HuH-7.5 (cell line): ENCODE results near the gene MORF4L1.
"Not testable (repeated sequence)": the region's sequence is repeated elsewhere in the genome, so short reads cannot be mapped to it uniquely, and the experiment has no call there.

ENCODE experiments used
- DNase-seq: peaks from one replicate; pipeline ENCODE4 v3.0.0; 2011; ENCODE audit warnings: low spot score

MORF4L1 gene

DNA sequence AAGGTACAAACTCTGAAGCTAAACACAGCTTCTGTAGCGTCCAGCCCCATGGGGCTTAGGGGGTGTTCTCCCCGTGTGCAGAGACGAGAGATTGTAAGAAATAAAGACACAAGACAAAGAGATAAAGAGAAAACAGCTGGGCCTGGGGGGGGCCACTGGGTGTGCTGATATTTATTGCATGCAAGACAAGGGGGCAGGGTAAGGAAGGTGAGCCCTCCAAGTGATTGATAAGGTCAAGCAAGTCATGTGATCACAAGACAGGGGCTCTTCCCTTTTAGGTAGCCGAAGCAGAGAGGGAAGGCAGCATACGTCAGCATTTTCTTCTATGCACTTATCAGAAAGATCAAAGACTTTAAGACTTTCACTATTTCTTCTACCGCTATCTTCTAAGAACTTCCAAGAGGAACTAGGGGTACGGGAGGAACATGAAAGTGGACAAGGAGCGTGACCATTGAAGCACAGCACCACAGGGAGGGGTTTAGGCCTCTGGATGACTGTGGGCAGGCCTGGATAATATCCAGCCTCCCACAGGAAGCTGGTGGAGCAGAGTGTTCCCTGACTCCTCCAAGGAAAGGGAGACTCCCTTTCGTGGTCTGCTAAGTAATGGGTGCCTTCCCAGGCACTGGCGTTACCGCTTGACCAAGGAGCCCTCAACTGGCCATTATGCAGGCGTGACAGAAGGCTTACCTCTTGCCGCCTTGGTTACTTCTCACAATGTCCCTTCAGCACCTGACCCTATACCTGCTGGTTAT, 29.8 kb downstream of the MORF4L1 start:
- DNase-seq, result not testable (repeated sequence)

DNA sequence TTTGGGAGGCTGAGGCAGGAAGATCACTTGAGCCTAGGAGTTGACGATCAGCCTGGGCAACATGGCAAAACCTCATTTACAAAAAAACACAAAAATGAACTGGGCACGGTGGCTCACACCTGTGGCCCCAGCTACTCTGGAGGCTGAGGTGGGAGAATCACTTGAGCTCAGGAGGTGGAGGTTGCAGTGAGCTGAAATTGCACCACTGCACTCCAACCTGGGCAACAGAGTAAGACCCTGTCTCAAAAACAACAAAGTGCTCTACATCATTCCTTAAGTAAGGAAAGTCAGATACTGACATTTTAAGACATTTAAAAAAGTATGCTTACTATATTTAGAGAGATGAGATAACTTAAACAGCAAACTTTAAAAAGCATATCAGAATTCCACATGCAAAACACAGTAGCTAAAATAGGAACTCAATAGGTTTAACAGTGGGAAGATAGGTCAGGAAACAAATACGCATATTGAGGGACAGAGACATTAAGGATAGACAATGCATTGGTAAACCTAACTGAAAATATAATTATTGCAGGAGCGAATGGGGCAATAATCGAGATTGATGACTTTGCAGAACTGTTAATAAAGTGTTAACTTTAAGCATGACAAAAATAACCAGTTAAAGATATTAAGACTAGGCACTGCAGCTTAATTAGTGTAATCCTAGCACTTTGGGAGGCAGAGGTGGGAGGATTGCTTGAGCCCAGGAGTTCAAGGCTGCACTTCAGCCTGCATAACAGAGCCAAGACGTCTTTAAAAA, 32.1 kb downstream of the MORF4L1 start:
- no peak for DNase-seq

DNA sequence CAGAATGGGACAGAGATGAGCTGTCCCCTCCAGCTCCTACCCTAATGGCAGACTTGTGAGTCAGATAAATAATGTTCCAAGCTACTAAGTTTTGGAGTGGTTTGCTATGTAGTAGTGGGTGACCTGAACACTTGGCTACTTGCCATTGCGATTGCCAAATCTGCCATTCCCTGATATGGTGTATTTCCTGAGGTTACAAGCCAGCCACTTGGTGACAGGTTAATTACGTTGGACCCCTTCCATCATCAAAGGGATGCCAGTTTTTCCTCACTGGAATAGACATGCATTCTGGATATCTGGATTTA, 33.6 kb downstream of the MORF4L1 start:
- DNase-seq, result no peak

DNA sequence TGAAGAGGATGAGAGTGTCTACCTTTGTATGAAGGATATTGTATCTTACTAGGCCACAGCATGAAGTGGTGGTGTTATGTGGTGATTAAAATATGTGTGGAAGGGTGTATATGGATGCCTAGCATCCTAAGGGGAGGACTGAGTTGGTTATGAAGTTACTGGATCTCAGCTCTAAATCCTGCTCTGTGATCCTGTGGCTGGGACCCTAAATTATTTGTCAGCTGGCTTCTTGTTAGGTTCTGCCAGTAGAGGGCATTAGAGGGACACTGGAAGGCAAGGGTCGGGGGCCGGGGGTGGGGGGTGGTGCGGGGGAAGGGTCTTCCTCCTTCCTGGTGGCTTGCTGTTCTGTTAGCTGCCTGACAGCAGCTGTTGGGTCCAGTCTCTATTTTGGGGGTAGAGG, 34.9 kb downstream of the MORF4L1 start:
- no peak for DNase-seq

DNA sequence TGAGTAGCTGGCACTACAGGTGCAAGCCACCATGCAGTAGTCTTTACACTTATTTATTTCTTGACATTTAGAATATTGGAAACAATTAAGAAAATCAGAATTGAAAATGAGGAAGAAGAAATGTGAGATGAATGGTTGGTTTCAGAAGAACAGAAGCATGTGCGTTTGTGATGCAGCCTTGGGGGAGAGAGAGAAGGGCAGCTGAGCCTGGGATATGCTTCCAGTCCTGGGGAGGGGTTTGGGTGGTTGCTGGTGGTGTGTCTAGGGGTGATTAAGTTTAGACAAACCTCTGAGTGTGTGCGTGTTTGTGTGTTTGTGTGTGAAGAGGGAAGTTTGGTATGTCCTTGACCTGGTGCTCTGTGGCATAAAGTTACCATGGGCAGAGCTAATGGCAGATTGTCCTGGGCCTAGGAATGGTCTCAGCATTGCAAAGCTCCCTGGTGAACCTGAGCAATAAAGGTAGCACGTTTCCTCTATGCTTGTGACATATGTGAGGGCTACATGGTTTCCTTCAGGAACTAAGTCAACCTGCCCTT, 36.5 kb downstream of the MORF4L1 start:
- DNase-seq, result no peak

DNA sequence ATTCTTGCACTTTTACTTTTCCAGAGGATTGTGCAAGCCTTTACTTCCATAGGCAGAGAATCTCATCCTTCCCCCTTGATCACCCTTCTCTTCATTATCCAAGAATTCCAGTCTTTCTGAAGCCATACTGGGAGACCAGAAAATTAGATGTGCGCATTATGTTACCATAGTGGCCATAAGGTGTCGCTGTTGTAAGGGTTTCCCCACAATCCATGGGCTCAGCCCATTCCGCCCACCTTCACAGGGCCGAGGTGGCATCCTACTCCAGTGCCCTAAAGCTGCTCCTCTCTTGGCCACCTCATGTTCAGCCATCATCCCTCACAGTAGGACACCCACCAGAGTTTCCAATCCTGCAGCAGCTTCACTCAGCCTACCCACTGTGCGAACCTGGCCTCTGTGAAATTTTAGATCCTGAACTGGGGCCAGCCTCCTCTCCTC, 37.1 kb downstream of the MORF4L1 start:
- no peak for DNase-seq

DNA sequence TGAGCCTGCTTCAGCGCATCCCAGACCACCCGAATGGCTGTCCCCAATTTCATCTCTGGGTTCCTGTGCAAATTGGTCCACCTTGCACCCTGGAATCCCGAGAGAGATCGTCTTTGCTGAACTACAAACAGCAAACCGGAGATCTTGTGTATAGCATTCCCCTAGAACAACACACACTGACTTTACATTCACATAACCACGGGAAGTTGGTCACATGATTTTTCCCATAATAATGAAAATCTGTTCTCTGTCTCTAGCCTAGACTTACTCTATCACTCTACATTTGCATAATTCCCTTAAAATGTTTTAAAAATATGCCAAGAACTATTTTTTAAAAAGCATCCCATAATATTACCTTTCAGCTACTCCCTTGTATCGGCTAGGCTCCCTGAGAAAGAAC, 37.6 kb downstream of the MORF4L1 start:
- DNase-seq, result no peak

DNA sequence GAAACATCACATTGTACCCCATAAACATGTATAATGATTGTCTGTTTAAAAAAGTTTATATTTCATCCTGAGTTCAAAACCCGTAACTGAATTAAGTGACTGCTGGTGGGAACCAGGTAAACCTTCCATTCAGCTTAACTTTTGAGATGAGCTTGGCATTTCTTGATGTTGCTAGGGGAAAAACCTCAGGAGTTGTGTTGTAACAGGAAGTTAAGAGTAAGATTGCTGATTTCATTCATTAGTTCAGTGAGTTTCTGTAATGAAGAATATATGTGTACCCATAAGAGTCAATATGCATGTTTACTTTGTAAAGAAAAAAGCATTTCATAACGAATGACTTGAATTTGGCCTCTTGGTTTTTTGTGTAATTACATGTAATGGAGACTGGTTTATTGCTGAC, 39.6 kb downstream of the MORF4L1 start:
- no peak for DNase-seq

DNA sequence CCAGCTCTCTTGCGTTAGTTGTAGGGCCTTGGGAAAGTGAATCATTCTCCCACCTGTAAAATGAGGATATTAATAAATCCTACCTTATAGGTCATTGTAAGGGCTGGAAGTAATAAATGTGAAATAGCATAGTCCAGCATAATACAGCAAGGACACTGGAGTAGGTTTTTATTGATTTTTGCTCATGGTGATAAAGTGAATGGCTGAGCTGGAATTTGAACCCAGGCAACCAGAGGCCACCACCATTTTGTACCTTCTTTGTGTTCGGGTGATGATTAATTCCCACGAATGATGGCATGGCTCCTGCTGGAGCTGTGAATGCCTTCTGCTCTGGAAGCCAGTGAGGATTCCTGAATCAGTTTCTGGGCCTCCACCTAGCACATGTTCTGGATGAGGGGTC, 40.3 kb downstream of the MORF4L1 start:
- DNase-seq, result no peak

DNA sequence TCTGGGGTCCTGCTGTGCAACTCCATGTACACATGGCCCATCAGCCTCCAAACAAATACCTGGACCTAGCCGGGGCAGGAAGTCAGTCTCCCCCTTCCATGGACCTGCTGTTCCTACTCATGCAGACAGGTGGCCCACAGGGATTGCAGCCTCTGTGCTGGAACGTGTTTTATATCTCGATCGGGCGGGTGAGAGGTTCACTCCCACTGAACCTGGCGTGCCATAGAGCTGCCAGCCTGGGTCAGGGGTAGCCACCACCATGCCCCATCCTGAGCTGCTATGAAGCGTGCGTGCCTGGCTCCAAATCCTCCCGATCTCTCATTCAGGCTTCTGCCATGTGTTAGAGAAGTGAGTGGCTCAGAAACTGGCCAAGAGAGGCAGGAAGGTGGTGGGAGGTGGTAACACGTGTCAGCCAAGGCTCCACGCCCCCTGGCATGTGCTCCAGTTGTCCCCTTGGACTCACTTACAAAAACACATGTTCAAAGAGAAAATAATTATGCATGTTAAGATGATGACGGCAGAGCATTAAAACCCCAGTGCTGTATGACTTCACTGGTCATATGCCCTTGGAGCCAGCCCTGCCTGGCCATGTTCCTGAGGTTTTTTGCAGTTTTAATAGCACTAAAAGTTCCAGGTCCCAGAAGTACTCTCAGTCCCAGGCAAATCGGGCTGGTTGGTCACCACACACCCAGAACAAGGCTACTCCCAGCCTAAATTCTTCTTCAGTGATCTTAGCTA, 41.5 kb downstream of the MORF4L1 start:
- DNase-seq, result no peak

DNA sequence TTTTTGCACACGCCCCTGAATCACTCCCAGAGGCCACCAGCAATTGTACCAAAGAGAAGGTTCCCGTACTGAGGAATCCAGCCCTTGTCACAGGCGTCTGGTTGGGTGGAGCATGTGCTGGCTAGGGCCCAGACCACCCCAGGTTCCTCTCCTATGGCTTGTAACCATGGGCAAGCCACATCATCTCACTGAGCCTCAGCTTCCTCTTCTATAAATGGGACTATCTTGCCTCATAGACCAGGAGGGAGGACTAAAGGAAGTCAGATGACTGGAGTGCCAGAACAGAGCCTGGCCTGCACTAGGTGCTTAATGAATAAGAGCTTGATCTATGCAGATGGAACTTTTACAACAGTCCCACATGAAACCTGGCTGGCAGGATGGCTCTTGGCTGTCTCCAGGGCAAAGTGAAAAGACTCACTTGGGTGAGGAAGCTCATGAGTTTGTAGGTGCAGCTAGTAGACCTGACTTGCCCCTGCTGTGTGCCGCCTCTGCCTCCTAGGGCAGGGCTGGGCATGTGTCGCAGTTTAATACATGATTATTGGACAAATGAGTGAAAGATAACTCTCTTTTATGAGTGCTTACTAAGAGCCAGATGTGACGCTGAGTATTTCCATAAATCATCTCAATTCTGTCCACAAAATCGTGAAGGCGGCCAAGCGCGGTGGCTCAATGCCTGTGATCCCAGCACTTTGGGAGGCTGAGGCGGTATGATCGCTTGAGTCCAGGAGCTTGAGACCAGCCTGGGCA, 42.8 kb downstream of the MORF4L1 start:
- no peak for DNase-seq

DNA sequence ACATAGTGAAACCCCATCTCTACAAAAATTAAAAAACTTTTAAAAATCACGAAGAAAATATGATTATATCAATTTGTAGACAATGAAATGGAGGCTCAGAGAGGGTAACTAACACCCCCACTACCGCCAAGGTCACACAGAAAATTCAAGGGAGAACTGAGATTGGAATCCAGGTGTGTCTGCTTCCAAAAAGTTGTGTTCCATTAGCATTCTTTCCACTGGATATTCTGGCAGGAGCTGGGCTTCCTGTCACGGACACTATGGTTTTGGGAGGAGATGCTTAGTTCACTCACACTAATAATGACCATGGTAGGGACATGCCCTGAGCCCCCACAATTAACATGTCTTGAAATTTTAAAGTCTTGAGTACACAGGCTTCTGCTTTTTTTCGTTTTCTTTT, 43.4 kb downstream of the MORF4L1 start:
- DNase-seq, result no peak

DNA sequence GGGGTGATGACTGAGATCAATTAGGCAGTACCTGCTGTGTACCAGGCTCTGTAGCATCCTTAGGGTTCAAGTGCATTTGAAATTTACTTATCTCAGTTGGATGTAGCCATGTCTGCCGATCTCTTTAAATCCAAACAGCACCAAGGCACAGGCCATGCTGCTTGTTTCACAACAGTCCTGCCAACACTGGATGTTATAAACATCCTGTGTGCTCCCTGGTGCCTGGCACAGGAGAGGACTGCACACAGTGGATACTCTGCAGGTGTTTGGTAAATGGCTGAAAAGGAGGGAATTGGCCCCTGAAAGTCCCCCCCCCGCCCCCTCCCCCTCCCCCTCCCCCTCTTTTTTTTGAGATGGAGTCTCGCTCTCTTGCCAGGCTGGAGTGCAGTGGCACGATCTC, 45.2 kb downstream of the MORF4L1 start:
- DNase-seq, result no peak

DNA sequence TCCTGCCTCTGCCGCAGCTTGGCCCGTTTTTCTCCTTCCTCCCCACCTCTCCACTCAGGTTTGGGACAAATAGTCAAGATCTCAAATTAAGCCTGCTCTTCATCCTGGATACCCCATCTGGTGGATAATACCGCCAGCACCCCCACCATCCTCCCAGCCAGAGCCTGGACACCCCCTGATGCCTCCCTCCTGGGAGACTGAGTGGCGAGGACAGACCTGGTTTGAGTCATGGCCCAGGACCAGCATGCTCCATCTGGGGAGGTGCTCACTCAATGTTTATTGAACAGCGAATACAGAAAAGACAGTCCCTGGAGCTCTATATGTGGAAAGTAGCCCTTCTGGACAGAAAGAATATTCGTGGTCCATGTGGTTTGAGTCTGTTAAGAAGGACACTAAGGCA, 48.8 kb downstream of the MORF4L1 start:
- no peak for DNase-seq

DNA sequence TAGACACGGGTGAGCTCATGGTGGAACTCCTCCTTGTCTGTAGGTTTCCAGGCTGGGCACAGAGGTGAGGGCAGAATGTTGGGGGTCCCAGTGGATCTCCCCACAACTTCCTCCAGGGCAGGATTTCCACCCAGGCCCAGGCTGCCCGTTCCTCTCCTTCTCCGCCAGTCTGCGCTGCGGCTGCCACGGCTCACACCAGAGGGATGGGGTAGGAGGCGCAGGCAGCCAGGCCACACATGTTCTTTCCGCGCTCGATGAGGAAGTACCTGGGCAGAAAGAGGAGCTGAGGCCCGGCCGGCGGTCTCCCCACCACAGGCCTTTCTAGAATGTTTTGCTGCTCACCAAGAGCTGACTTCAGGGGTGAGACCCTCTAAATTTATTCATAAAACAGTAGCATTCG, 49.2 kb downstream of the MORF4L1 start:
- no peak for DNase-seq

DNA sequence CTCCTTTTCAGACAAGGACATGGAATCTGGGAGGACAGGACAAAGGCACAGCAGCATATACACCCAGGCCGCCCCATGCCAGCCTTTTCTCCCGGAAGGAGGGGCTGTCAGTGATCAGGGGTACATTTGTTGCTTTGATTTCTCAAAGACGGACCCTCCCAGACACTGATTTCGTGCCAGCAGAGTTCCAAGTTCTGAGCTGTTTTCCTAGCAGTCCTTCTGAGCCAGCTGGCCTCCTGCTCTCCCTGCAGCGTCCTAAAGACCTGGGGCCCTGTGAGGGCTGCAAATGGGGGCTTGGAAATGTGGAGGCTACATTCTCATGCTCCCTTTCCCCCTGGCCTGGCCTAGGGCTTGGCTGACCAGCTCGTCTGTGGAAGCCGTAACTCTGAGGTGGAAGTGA, 49.8 kb downstream of the MORF4L1 start:
- DNase-seq, result no peak

DNA sequence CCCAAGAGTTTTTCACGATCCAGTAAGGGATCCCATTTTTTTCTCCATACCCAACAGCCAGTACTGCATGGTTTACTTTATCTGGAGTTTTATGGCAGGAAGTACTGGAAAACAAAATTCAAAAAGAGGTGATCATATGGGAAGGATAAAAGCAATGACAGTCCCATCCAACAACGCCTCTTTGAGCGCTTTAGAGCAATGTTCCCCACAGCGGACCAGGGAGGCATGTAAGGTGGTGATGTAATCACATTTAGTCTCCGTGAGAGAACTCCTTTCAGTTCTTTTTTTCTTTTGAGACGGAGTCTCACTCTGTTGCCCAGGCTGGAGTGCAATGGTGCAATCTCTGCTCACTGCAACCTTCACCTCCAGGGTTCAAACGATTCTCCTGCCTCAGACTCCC, 50.3 kb downstream of the MORF4L1 start:
- DNase-seq, result no peak

DNA sequence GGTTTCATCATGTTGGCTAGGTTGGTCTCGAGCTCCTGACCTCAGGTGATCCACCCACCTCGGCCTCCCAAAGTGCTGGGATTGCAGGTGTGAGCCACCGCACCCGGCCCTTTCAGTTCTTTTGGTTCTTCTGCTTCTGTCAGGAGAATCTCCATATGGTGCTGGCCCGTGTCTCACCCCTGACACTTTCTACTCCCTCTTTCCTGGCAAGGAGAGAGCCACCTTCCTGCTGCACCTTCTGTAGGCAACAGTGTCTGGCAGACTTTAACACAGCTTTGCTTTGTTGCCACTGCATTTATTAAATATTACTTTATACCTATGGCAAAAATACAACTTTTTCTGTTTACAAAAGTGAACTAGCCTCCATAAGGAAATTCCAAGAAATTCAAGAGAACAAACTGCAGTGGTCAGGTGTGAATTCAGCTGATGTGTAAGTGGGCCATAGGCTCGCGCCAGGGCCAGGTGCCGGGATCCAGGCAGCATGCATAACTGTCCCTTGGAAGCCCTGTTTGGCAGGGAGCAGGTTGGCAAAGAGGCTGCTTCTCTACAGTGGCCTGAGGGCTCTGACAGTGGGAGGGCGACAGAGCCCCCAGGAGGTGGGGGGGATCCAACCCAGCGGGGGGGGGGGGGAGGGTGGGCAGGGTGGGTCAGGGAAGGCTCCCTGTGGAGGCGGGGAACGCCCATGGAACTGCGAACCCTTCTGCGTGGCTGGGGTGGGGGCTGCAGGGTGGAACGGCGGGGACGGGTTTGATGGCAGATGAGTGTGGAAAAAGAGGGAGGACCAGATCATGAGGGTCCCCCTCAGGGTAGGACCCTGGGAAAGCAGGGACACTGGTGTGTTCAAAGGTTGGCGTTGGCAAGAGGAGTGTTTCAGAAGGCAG, 51.0 kb downstream of the MORF4L1 start:
- no peak for DNase-seq

DNA sequence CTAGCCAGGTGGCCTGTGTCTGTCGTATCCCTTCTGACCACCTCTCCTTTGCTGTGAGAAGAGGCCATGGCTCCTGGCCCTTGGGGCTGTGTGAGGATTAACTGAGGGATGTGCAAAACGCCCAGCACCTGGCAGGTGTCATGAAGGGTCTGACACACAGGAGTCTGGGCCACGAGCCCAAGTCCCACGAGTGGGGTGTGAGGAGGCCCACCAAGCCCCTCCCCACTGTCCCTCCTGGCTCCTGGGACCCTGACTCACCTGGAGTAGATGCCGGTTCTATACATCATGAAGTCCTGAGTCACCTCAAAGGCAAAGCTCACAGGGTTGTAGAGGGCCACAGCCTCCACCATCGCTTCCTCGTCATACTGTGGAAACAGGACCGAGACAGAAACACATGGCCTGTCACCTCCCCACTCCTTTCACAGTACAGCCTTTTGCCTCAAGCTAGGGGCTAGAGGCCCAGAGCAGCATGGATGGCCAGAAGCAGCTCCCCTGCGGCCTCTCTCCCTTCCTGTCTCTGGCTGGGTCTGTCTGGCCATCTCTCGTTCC, 52.5 kb downstream of the MORF4L1 start:
- DNase-seq, result no peak

DNA sequence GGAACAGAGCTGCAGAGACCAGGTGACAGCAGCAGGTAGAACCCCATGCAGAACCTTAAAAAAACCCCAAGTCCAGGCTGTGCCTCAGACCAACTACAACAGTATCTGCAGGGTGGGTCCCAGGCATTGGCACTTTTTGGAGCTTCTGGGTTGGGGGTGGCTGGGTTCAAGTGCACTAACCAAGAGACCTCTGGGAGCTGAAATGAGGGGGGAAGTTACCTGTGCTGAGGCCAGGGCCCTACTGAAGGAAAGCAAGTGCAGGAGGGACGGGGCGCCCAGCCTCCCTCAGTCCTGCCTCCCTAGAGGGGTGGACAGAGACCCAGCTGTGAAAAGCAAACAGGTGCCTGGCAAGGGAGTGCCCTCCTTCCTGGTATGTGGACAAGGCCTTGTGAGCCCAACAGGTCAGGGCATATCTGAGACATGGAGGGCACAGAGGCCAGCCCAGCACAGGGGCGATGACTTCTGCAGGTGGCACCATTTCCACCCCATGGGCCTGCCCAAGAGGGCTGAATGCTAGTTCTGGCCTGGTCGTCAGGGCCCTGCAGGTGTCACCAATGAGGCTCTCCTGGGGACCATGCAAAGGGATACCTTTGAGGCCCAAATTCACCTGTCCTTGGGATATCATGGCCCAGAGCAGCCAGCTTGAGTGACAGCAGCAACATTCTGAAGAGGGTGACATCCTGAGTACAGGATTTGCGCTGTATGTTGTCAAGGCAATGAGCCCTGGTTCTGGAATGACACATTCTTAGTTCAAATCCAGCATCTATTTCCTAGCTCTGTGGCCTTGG, 53.5 kb downstream of the MORF4L1 start:
- no peak for DNase-seq
